K562 (cell line): Measurements from ENCODE around the gene TMEM167B. TPM values are rescaled to one million over a fixed set of nuclear protein-coding genes. Genes with fewer than 3 reads are reported as not detected.
A peak's percentile ranks its signal among the peaks of the same experiment; 100 is the strongest.

Experiments used
- ATAC-seq: fragments of 200-7000 bp; cut with Tn5 transposase; 3 replicates; pipeline ENCODE4 v1.9.1; 2020; ENCODE audit warnings: moderate library complexity
- BruUV-seq: library from RNA; stranded (reverse); fragments of 400-500 nt; replicated peaks from 2 replicates; lab custom pipeline; 2021; lab: Mats Ljungman, UMichigan
- CTCF ChIA-PET: fragments of 300-600 bp; formaldehyde crosslinking; extraction: SDS; loops from one replicate; lab custom pipeline; 2021; ENCODE audit warnings: low intra/inter-chr PET ratio; lab: Yijun Ruan, JAX
- POLR2A ChIA-PET: fragments of 300-600, 350-650 bp; sonication (Branson Sonifier 250); formaldehyde crosslinking; extraction: SDS; loops from one replicate; lab custom pipeline; 2021; ENCODE audit warnings: antibody characterized with exemption, inconsistent platforms; lab: Yijun Ruan, JAX
- DNase-seq, 4 experiments: peaks; one replicate each; pipeline versions ENCODE4 v3.0.0 to v3.0.0-alpha.2; 2011 to 2018; ENCODE audit warnings: low spot score in 3 of 4, mixed read lengths in 3 of 4; ENCODE audit errors: extremely low read depth in 1 of 4
- FAIRE-seq: peaks from 2 replicates; lab custom pipeline; 2011; peaks lifted over from hg19 to GRCh38; lab: Jason Lieb, UNC
- H2AFZ ChIP-seq: 2 replicates; pipeline ENCODE4 v1.6.0; 2011; ENCODE audit warnings: low read depth, low read length, control low read depth, inconsistent platforms
- H3K27ac ChIP-seq: fragments of 200-600 bp; 3 replicates; pipeline ENCODE4 v1.8.0; 2011; ENCODE audit warnings: low read depth, mild to moderate bottlenecking, control low read depth, inconsistent platforms, low read length, moderate library complexity, mixed read lengths; ENCODE audit errors: extremely low read depth
- H3K27me3 ChIP-seq, 2 experiments: fragments of 300-600 bp in 1 of 2; 2 replicates in 1 of 2; 3 replicates in 1 of 2; pipeline versions ENCODE4 v1.6.0 to v1.8.0; 2011; ENCODE audit warnings: inconsistent platforms in 2 of 2, low read length in 2 of 2, mild to moderate bottlenecking in 1 of 2, mixed read lengths in 1 of 2, moderate library complexity in 1 of 2; ENCODE audit not compliant: control insufficient read depth in 2 of 2, insufficient read depth in 2 of 2
- H3K36me3 ChIP-seq: fragments of 300-600 bp; 3 replicates; pipeline ENCODE4 v1.8.0; 2011; ENCODE audit warnings: mild to moderate bottlenecking, low read length, inconsistent platforms; ENCODE audit not compliant: control insufficient read depth, insufficient read depth
- H3K4me1 ChIP-seq, 2 experiments: fragments of 200-600 bp in 1 of 2; replicated peaks in 1 of 2; 2 replicates in 1 of 2; 3 replicates in 1 of 2; pipeline versions ENCODE4 v1.5.1 to v1.8.0; 2011; ENCODE audit warnings: inconsistent platforms in 2 of 2, low read length in 2 of 2, mild to moderate bottlenecking in 1 of 2, mixed read lengths in 1 of 2, moderate library complexity in 1 of 2; ENCODE audit not compliant: control insufficient read depth in 2 of 2, insufficient read depth in 2 of 2
- H3K4me2 ChIP-seq: 2 replicates; pipeline ENCODE4 v1.6.1; 2011; ENCODE audit warnings: low read length, control low read depth, inconsistent platforms, mixed read lengths; ENCODE audit not compliant: insufficient read depth
- H3K4me3 ChIP-seq: fragments of 200-600 bp; sonication (generic), shearing (Covaris generic); 2 replicates; pipeline ENCODE4 v1.5.1; 2016; ENCODE audit warnings: control low read depth, inconsistent platforms
- H3K79me2 ChIP-seq: fragments of 200-600 bp; 3 replicates; pipeline ENCODE4 v1.8.0; 2011; ENCODE audit warnings: low read length, inconsistent platforms; ENCODE audit not compliant: control insufficient read depth, insufficient read depth
- H3K9ac ChIP-seq, 2 experiments: 2 replicates each; pipeline versions ENCODE4 v1.6.0 to v1.6.1; 2011; ENCODE audit warnings: low read depth in 2 of 2, low read length in 2 of 2, control low read depth in 1 of 2, inconsistent platforms in 1 of 2, mild to moderate bottlenecking in 1 of 2, mixed read lengths in 1 of 2; ENCODE audit not compliant: insufficient read depth in 1 of 2
- H3K9me1 ChIP-seq: one replicate; pipeline ENCODE4 v1.6.0; 2011; ENCODE audit warnings: inconsistent platforms, mild to moderate bottlenecking, low read length, moderate library complexity; ENCODE audit not compliant: control insufficient read depth, insufficient read depth
- H3K9me3 ChIP-seq: replicated peaks from 2 replicates; pipeline ENCODE4 v1.5.1; 2011; ENCODE audit warnings: low read depth, low read length, inconsistent platforms; ENCODE audit not compliant: control insufficient read depth, insufficient read depth
- H4K20me1 ChIP-seq: replicated peaks from 2 replicates; pipeline ENCODE4 v1.6.1; 2011; ENCODE audit warnings: low read length, inconsistent platforms, mixed read lengths; ENCODE audit not compliant: control insufficient read depth, insufficient read depth
- CBX2 ChIP-seq: fragments of 200-600 bp; sonication (generic); IDR thresholded peaks from one replicate; pipeline ENCODE4 v1.6.1; 2012; ENCODE audit warnings: mild to moderate bottlenecking, low read length, inconsistent platforms; ENCODE audit not compliant: insufficient read depth, poor library complexity, severe bottlenecking
- CSDE1 ChIP-seq, 2 experiments: fragments of 450-650 bp; IDR thresholded peaks; 2 replicates each; pipeline ENCODE4 v1.6.1; 2016; ENCODE audit warnings: mild to moderate bottlenecking in 1 of 2
- FOXP1 ChIP-seq: sonication (generic); formaldehyde crosslinking; IDR thresholded peaks from 2 replicates; pipeline ENCODE4 v1.8.0; 2022; ENCODE audit warnings: mild to moderate bottlenecking, missing genetic modification reagents
- GTF2F1 ChIP-seq: IDR thresholded peaks from 2 replicates; pipeline ENCODE4 v1.6.1; 2011; ENCODE audit warnings: low read depth, low read length, improper control_type of control experiment
- L3MBTL2 ChIP-seq: fragments of 450-650 bp; IDR thresholded peaks from 2 replicates; pipeline ENCODE4 v1.6.1; 2016; ENCODE audit warnings: mild to moderate bottlenecking, moderate library complexity
- MAFF ChIP-seq: IDR thresholded peaks from 2 replicates; pipeline ENCODE4 v1.6.1; 2012; ENCODE audit warnings: low read length, improper control_type of control experiment
- MCM7 ChIP-seq, 2 experiments: fragments of 450-650 bp; IDR thresholded peaks; 2 replicates each; pipeline ENCODE4 v1.6.1; 2016 to 2018
- MEIS2 ChIP-seq: fragments of 450-650 bp; IDR thresholded peaks from 2 replicates; pipeline ENCODE4 v1.6.1; 2014; ENCODE audit warnings: mild to moderate bottlenecking; ENCODE audit not compliant: partially characterized antibody
- MYNN ChIP-seq, 2 experiments: sonication (generic); formaldehyde crosslinking in 1 of 2; IDR thresholded peaks; 2 replicates each; pipeline versions ENCODE4 v1.5.0 to v1.6.1; 2016 to 2020; ENCODE audit warnings: antibody characterized with exemption in 1 of 2, missing genetic modification reagents in 1 of 2
- RAD21 ChIP-seq, 2 experiments: fragments of 250-450 bp in 1 of 2; fragments of 450-650 bp in 1 of 2; sonication (Bioruptor Pico) in 1 of 2; formaldehyde crosslinking in 1 of 2; IDR thresholded peaks in 1 of 2; conservative IDR thresholded peaks in 1 of 2; 2 replicates each; pipeline versions ENCODE4 v1.4.0 to v1.8.0; 2020 to 2022; ENCODE audit warnings: mild to moderate bottlenecking in 2 of 2, moderate library complexity in 1 of 2
- SPI1 ChIP-seq: IDR thresholded peaks from 2 replicates; pipeline ENCODE4 v1.6.1; 2011; ENCODE audit warnings: low read depth, low read length, control low read depth, borderline replicate concordance
- STAG1 ChIP-seq: sonication (generic); formaldehyde crosslinking; IDR thresholded peaks from 2 replicates; pipeline ENCODE4 v1.5.0; 2020; ENCODE audit warnings: missing genetic modification reagents, borderline replicate concordance
- ZNF23 ChIP-seq: fragments of 250-450 bp; sonication (Bioruptor Pico); IDR thresholded peaks from 2 replicates; pipeline ENCODE4 v1.4.0; 2020; ENCODE audit warnings: mild to moderate bottlenecking
- ZNF444 ChIP-seq: fragments of 250-450 bp; sonication (Bioruptor Pico); IDR thresholded peaks from 2 replicates; pipeline ENCODE4 v1.4.0; 2020; ENCODE audit warnings: mild to moderate bottlenecking, moderate library complexity
- ZNF707 ChIP-seq: fragments of 250-450 bp; sonication (Bioruptor Pico); conservative IDR thresholded peaks from 2 replicates; pipeline ENCODE4 v1.8.0; 2022; ENCODE audit warnings: inconsistent platforms, mild to moderate bottlenecking, moderate library complexity
- ZNF778 ChIP-seq: fragments of 450-650 bp; formaldehyde crosslinking; IDR thresholded peaks from 2 replicates; pipeline ENCODE4 v1.4.0; 2020; ENCODE audit warnings: mild to moderate bottlenecking, moderate library complexity
- WGBS: fragments of 100-300 bp; shearing (Covaris generic); methylation state at CpG from one replicate; pipeline ENCODE4 v1.1.6; 2016; ENCODE audit warnings: low coverage, mixed read lengths; ENCODE audit not compliant: insufficient coverage; ENCODE audit errors: missing lambda C conversion rate; 5-methylcytosine and 5-hydroxymethylcytosine counted together
- in situ Hi-C: fragments of 300-500 bp; cut with MboI; formaldehyde crosslinking; loops from 4 replicates; pipeline ENCODE4 v1.15.0; 2018; ENCODE audit warnings: inconsistent platforms, mixed read lengths
- intact Hi-C: fragments of 100-400 bp; cut with micrococcal nuclease; formaldehyde crosslinking; loops from 2 replicates; pipeline ENCODE4 v1.14.2; 2022
- polyA plus RNA-seq, 8 experiments: library from polyadenylated mRNA; depleted of rRNA in 4 of 8; stranded (reverse) in 5 of 8; unstranded in 3 of 8; fragments of >200 nt; fragmentation: Nextera tagmentation in 2 of 8; fragmentation: Illumina TruSeq in 1 of 8; extraction: Ambion mirVana in 2 of 8; extraction: Trizol in 1 of 8; gene quantifications; 2 replicates each; pipeline versions ENCODE4 v1.2.1 to v1.2.3, GENCODE V29; 2011 to 2014; ENCODE audit warnings: inconsistent platforms in 1 of 8, missing spikeins in 1 of 8
- total RNA-seq, 7 experiments: library from RNA; depleted of rRNA in 6 of 7; stranded (reverse); fragments of >200 nt in 6 of 7; fragmentation: Illumina TruSeq in 2 of 7; extraction: Trizol in 2 of 7; gene quantifications; 2 replicates each; pipeline versions ENCODE4 v1.2.1 to v1.2.3, GENCODE V29; 2011 to 2021; ENCODE audit warnings: low replicate concordance in 1 of 7
- TF ChIP-seq, protein P1 (sequence below): fragments of 250-450 bp; sonication (Bioruptor Pico); IDR thresholded peaks from 2 replicates; pipeline ENCODE4 v1.6.1; 2021; ENCODE audit warnings: mild to moderate bottlenecking
- TF ChIP-seq, protein P2 (sequence below): sonication (generic); formaldehyde crosslinking; IDR thresholded peaks from 2 replicates; pipeline ENCODE4 v1.8.1; 2023; ENCODE audit warnings: mild to moderate bottlenecking, missing genetic modification reagents
- TF ChIP-seq, protein P3 (sequence below): fragments of 450-650 bp; IDR thresholded peaks from 2 replicates; pipeline ENCODE4 v1.6.1; 2016; ENCODE audit warnings: borderline replicate concordance

TMEM167B gene
- total and polyA plus RNA-seq, 9 of the 15 experiments (the other 6 are each of a cell fraction or from before 2014, with no cell fraction given), result 17.2 to 36.4 (median 32.2) TPM

DNA sequence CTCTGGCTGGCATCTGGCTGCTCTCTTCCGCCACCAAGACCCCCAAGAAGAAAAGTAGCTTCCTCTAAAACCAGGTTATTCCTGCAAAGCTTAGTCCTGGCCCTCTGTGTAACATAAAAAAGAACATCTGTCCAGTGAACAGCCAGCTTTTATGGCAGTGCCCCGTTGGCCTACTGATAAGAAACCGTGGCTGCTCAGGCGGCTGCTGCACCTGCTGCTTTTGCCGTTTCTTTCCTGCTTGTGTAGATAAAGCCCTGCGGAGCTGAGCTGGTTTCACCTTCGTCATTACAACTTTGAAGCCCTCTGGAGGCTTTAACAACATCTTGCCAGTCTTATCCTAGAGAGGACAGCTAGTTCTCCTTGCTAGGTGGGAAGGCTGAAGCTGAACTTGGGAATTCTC lies 43.9 kb downstream of the TMEM167B start:
- H3K27me3 ChIP-seq, result no peaks in the 10 kb centered on the region
- FAIRE-seq (peak; percentile 88), ATAC-seq (peak; percentile 82), DNase-seq (peak; percentile 69 to 90 (median 78))
- no peak overlapping the region for H3K4me3 ChIP-seq
- peaks cover 29 to 32% of the 10 kb centered on the region in 2 experiments; a peak in 3 of 5 replicates for H3K4me1 ChIP-seq
- H2AFZ ChIP-seq, result no peak overlapping the region
- no peaks in the 10 kb centered on the region for H3K79me2 ChIP-seq
- in situ Hi-C loops, result no loop called here
- no peak overlapping the region for H3K27ac ChIP-seq
- ChIA-PET CTCF (no interaction called here), POLR2A (interaction anchor here (0.8 to 2.3 kb wide), 4 partner anchors 8 to 173 kb away, joined by 4 to 18 read pairs (median 8); no protein-coding TSS in a partner anchor)
- 10% methylated on average over 7 of the region's 7 CpGs for WGBS
- no TSS peak for BruUV-seq
- H3K36me3 ChIP-seq, result no peaks in the 10 kb centered on the region
- H3K4me2 ChIP-seq, result peak overlapping the region; percentile 42
- H3K9me3 ChIP-seq, result no peaks in the 10 kb centered on the region
- no peaks in the 10 kb centered on the region for H4K20me1 ChIP-seq
- no peaks in the 10 kb centered on the region for H3K9me1 ChIP-seq
- intact Hi-C loops, result loop anchor here (5.0 kb wide), 1 partner anchor 58 kb away; no protein-coding TSS in a partner anchor
- no peak overlapping the region for H3K9ac ChIP-seq
- peak; percentile 46; the same call in 1 of the 2 replicates for TF ChIP-seq L3MBTL2
- no peak for TF ChIP-seq RAD21 (CRISPR knock-in tag; conservative IDR thresholded peaks at IDR 0.05 in 1 of 2, IDR thresholded peaks at IDR 0.05 in 1 of 2)
- TF ChIP-seq MAFF, result 0 out of 2 replicates have a peak, but pooled peaks have one; percentile 3
- TF ChIP-seq FOXP1 (CRISPR knock-in tag), result no peak; the same call in 1 of the 2 replicates
- TF ChIP-seq, protein P1, sequence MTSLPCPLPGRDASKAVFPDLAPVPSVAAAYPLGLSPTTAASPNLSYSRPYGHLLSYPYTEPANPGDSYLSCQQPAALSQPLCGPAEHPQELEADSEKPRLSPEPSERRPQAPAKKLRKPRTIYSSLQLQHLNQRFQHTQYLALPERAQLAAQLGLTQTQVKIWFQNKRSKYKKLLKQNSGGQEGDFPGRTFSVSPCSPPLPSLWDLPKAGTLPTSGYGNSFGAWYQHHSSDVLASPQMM (CRISPR knock-in tag), result no peak
- no peak for TF ChIP-seq MCM7 (IDR thresholded peaks at IDR 0.05)
- TF ChIP-seq ZNF778 (CRISPR knock-in tag), result no peak
- TF ChIP-seq GTF2F1, result no peak
- TF ChIP-seq STAG1 (CRISPR knock-in tag), result no peak
- TF ChIP-seq ZNF444, result no peak
- TF ChIP-seq, protein P2, sequence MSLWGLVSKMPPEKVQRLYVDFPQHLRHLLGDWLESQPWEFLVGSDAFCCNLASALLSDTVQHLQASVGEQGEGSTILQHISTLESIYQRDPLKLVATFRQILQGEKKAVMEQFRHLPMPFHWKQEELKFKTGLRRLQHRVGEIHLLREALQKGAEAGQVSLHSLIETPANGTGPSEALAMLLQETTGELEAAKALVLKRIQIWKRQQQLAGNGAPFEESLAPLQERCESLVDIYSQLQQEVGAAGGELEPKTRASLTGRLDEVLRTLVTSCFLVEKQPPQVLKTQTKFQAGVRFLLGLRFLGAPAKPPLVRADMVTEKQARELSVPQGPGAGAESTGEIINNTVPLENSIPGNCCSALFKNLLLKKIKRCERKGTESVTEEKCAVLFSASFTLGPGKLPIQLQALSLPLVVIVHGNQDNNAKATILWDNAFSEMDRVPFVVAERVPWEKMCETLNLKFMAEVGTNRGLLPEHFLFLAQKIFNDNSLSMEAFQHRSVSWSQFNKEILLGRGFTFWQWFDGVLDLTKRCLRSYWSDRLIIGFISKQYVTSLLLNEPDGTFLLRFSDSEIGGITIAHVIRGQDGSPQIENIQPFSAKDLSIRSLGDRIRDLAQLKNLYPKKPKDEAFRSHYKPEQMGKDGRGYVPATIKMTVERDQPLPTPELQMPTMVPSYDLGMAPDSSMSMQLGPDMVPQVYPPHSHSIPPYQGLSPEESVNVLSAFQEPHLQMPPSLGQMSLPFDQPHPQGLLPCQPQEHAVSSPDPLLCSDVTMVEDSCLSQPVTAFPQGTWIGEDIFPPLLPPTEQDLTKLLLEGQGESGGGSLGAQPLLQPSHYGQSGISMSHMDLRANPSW (CRISPR knock-in tag), result 0 out of 2 replicates have a peak, but pooled peaks have one; percentile 73
- no peak for TF ChIP-seq MEIS2
- TF ChIP-seq CSDE1 (IDR thresholded peaks at IDR 0.05), result no peak
- TF ChIP-seq ZNF707 (CRISPR knock-in tag), result no peak
- TF ChIP-seq MYNN (IDR thresholded peaks at IDR 0.05), result peak; percentile 92
- TF ChIP-seq MYNN (CRISPR knock-in tag; IDR thresholded peaks at IDR 0.05), result no peak
- no peak for TF ChIP-seq CBX2
- TF ChIP-seq SPI1, result no peak
- TF ChIP-seq ZNF23 (CRISPR knock-in tag), result no peak
- TF ChIP-seq, protein P3, sequence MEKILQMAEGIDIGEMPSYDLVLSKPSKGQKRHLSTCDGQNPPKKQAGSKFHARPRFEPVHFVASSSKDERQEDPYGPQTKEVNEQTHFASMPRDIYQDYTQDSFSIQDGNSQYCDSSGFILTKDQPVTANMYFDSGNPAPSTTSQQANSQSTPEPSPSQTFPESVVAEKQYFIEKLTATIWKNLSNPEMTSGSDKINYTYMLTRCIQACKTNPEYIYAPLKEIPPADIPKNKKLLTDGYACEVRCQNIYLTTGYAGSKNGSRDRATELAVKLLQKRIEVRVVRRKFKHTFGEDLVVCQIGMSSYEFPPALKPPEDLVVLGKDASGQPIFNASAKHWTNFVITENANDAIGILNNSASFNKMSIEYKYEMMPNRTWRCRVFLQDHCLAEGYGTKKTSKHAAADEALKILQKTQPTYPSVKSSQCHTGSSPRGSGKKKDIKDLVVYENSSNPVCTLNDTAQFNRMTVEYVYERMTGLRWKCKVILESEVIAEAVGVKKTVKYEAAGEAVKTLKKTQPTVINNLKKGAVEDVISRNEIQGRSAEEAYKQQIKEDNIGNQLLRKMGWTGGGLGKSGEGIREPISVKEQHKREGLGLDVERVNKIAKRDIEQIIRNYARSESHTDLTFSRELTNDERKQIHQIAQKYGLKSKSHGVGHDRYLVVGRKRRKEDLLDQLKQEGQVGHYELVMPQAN, result no peak
